Lower lobe of right lung (tissue), 2 donors: Measurements from ENCODE around the gene TBX6. TPM values are rescaled to one million over a fixed set of nuclear protein-coding genes. Genes with fewer than 3 reads are reported as not detected.
A peak's percentile ranks its signal among the peaks of the same experiment; 100 is the strongest.

Experiments
- ATAC-seq, 2 donors: fragments of 200-7000 bp; cut with Tn5 transposase; one replicate each; pipeline ENCODE4 v1.9.1; 2020 to 2022; ENCODE audit warnings: mild to moderate bottlenecking in 2 of 2, moderate library complexity in 2 of 2
- DNase-seq: peaks from one replicate; pipeline ENCODE4 v3.0.0-alpha.2; 2020
- H3K27ac ChIP-seq: fragments of 200-600 bp; one replicate; pipeline ENCODE4 v1.8.0; 2022
- H3K27me3 ChIP-seq: fragments of 200-600 bp; one replicate; pipeline ENCODE4 v1.8.0; 2022; ENCODE audit warnings: low read depth
- H3K36me3 ChIP-seq: fragments of 200-600 bp; one replicate; pipeline ENCODE4 v1.8.0; 2022; ENCODE audit warnings: mild to moderate bottlenecking
- H3K4me1 ChIP-seq: fragments of 200-600 bp; one replicate; pipeline ENCODE4 v1.8.0; 2022
- H3K4me3 ChIP-seq: fragments of 200-600 bp; one replicate; pipeline ENCODE4 v1.8.0; 2022; ENCODE audit warnings: mild to moderate bottlenecking
- H3K9me3 ChIP-seq: fragments of 200-600 bp; one replicate; pipeline ENCODE4 v1.8.0; 2022
- CTCF ChIP-seq: fragments of 200-600 bp; IDR thresholded peaks from one replicate; pipeline ENCODE4 v1.8.0; 2022; ENCODE audit warnings: antibody characterized with exemption, mild to moderate bottlenecking
- intact Hi-C: fragments of 100-400 bp; cut with DNase I; formaldehyde crosslinking; loops from one replicate; pipeline ENCODE4 v1.11.0; 2022
- total RNA-seq: library from RNA; stranded (reverse); fragmentation: NEBNext Ultra II Directional; extraction: Animal tissue kit (Norgen Biotek cat#: 25700); gene quantifications from one replicate; pipeline ENCODE4 v1.2.1, GENCODE V29; 2021
- donor health status: DM: no; HTN: yes; CAD: no; lungs with severe emphysema.

Gene TBX6
- total RNA-seq, 1 donor from 2014 or later: 1.6 TPM

- peak overlapping the region; percentile 86 for H3K27ac ChIP-seq
- H3K9me3 ChIP-seq: peaks cover 9% of the 10 kb centered on the region
- peak; percentile 76 for TF ChIP-seq CTCF
- ATAC-seq: peak; percentile 75 to 85
- H3K27me3 ChIP-seq: no peaks in the 10 kb centered on the region
- intact Hi-C loops: no loop called here
- peaks cover 20% of the 10 kb centered on the region for H3K36me3 ChIP-seq
- H3K4me3 ChIP-seq: peak overlapping the region; percentile 72
- peak; percentile 93 for DNase-seq
- H3K4me1 ChIP-seq: peaks cover 62% of the 10 kb centered on the region
Measured at GRCh38 chr16:30092373-30093010, 768 bp upstream of the TBX6 start.

- peaks cover 26% of the 10 kb centered on the region for H3K36me3 ChIP-seq
- no peaks in the 10 kb centered on the region for H3K9me3 ChIP-seq
- H3K27ac ChIP-seq: peak overlapping the region; percentile 86
- H3K27me3 ChIP-seq: no peaks in the 10 kb centered on the region
- intact Hi-C loops: no loop called here
- no peak for ATAC-seq
- peak overlapping the region; percentile 72 for H3K4me3 ChIP-seq
- no peak for TF ChIP-seq CTCF
- no peak for DNase-seq
- peaks cover 53% of the 10 kb centered on the region for H3K4me1 ChIP-seq
Measured at GRCh38 chr16:30090610-30091331, 953 bp downstream of the TBX6 start.

- ATAC-seq: no peak
- no peak overlapping the region for H3K27ac ChIP-seq
- no peaks in the 10 kb centered on the region for H3K9me3 ChIP-seq
- H3K4me3 ChIP-seq: no peak overlapping the region
- H3K4me1 ChIP-seq: peaks cover 39% of the 10 kb centered on the region
- no peak for TF ChIP-seq CTCF
- intact Hi-C loops: no loop called here
- no peak for DNase-seq
- H3K27me3 ChIP-seq: no peaks in the 10 kb centered on the region
- H3K36me3 ChIP-seq: peaks cover 32% of the 10 kb centered on the region
Measured at GRCh38 chr16:30088832-30089624, 2.7 kb downstream of the TBX6 start.

- no peaks in the 10 kb centered on the region for H3K9me3 ChIP-seq
- intact Hi-C loops: no loop called here
- TF ChIP-seq CTCF: no peak
- H3K36me3 ChIP-seq: peaks cover 32% of the 10 kb centered on the region
- H3K4me3 ChIP-seq: no peak overlapping the region
- ATAC-seq (no peak), DNase-seq (no peak)
- H3K27me3 ChIP-seq: no peaks in the 10 kb centered on the region
- no peak overlapping the region for H3K27ac ChIP-seq
- peaks cover 32% of the 10 kb centered on the region for H3K4me1 ChIP-seq
Measured at GRCh38 chr16:30088237-30088831, 3.4 kb downstream of the TBX6 start.

- peak; percentile 60 for DNase-seq
- H3K4me1 ChIP-seq: peaks cover 22% of the 10 kb centered on the region
- no peak for TF ChIP-seq CTCF
- H3K27ac ChIP-seq: peak overlapping the region; percentile 24
- no peaks in the 10 kb centered on the region for H3K9me3 ChIP-seq
- H3K4me3 ChIP-seq: no peak overlapping the region
- ATAC-seq: no peak
- H3K36me3 ChIP-seq: peaks cover 40% of the 10 kb centered on the region
- intact Hi-C loops: no loop called here
- no peaks in the 10 kb centered on the region for H3K27me3 ChIP-seq
Measured at GRCh38 chr16:30087181-30087898, 4.4 kb downstream of the TBX6 start.
